HepG2 (cell line): ENCODE measurements around the gene ATP2B2. TPM values are rescaled to one million over a fixed set of nuclear protein-coding genes. Genes with fewer than 3 reads are reported as not detected.

ENCODE experiments used
- AHDC1 ChIP-seq: sonication (generic); formaldehyde crosslinking; IDR thresholded peaks from 2 replicates; pipeline ENCODE4 v1.5.1; 2020; ENCODE audit warnings: mild to moderate bottlenecking, missing genetic modification reagents, borderline replicate concordance
- CBX5 ChIP-seq: sonication (generic); formaldehyde crosslinking; IDR thresholded peaks from 2 replicates; pipeline ENCODE4 v1.4.0; 2020; ENCODE audit warnings: missing genetic modification reagents, borderline replicate concordance
- FOSL1 ChIP-seq: sonication (generic); formaldehyde crosslinking; IDR thresholded peaks from 2 replicates; pipeline ENCODE4 v1.9.0; 2021; ENCODE audit warnings: missing genetic modification reagents, borderline replicate concordance
- GATAD1 ChIP-seq: IDR thresholded peaks from 2 replicates; pipeline ENCODE4 v1.6.1; 2016; ENCODE audit warnings: missing genetic modification reagents, missing compliant biosample characterization
- HOXA7 ChIP-seq: sonication (generic); formaldehyde crosslinking; IDR thresholded peaks from 2 replicates; pipeline ENCODE4 v1.8.1; 2022; ENCODE audit warnings: mild to moderate bottlenecking, missing genetic modification reagents, moderate library complexity
- KDM4B ChIP-seq: sonication (generic); formaldehyde crosslinking; IDR thresholded peaks from 2 replicates; pipeline ENCODE4 v1.4.0; 2020; ENCODE audit warnings: missing genetic modification reagents
- MAF1 ChIP-seq: sonication (generic); formaldehyde crosslinking; IDR thresholded peaks from 2 replicates; pipeline ENCODE4 v1.5.0; 2020; ENCODE audit warnings: missing genetic modification reagents, borderline replicate concordance
- POGZ ChIP-seq: sonication (generic); formaldehyde crosslinking; IDR thresholded peaks from 2 replicates; pipeline ENCODE4 v1.4.0; 2020; ENCODE audit warnings: mild to moderate bottlenecking, missing genetic modification reagents
- RFXANK ChIP-seq: IDR thresholded peaks from 2 replicates; pipeline ENCODE4 v1.6.1; 2016
- ZBTB26 ChIP-seq: IDR thresholded peaks from 2 replicates; pipeline ENCODE4 v1.6.1; 2016; ENCODE audit warnings: missing compliant biosample characterization, missing genetic modification reagents, borderline replicate concordance
- ZNF367 ChIP-seq: sonication (generic); formaldehyde crosslinking; IDR thresholded peaks from 2 replicates; pipeline ENCODE4 v1.4.0; 2020; ENCODE audit warnings: missing genetic modification reagents, borderline replicate concordance
- ZNF614 ChIP-seq: IDR thresholded peaks from 2 replicates; pipeline ENCODE4 v1.6.1; 2018; ENCODE audit warnings: missing biosample characterization, missing genetic modification reagents, inconsistent platforms, borderline replicate concordance
- ZNF782 ChIP-seq: sonication (generic); formaldehyde crosslinking; IDR thresholded peaks from 2 replicates; pipeline ENCODE4 v1.4.0; 2020; ENCODE audit warnings: missing genetic modification reagents, mild to moderate bottlenecking, borderline replicate concordance
- ZSCAN29 ChIP-seq: sonication (generic); formaldehyde crosslinking; conservative IDR thresholded peaks from 2 replicates; pipeline ENCODE4 v1.4.0; 2020; ENCODE audit warnings: mild to moderate bottlenecking, missing genetic modification reagents
- polyA plus RNA-seq, 8 experiments: library from polyadenylated mRNA; depleted of rRNA in 3 of 8; stranded (reverse) in 7 of 8; unstranded in 1 of 8; fragments of >200 nt; fragmentation: Illumina TruSeq in 4 of 8; extraction: Trizol in 4 of 8; gene quantifications; 2 replicates each; pipeline versions ENCODE4 v1.2.1 to v1.2.3, GENCODE V29; 2011 to 2016; ENCODE audit warnings: low read depth in 4 of 8, missing spikeins in 1 of 8, mixed read lengths in 1 of 8; ENCODE audit not compliant: insufficient read depth in 1 of 8
- total RNA-seq, 5 experiments: library from RNA; depleted of rRNA; stranded (reverse); fragments of >200 nt; fragmentation: Illumina TruSeq; extraction: Trizol; gene quantifications; 2 replicates each; pipeline ENCODE4 v1.2.3, GENCODE V29; 2016; ENCODE audit warnings: low read depth in 1 of 5

The ATP2B2 gene
- total and polyA plus RNA-seq, 2 of the 13 experiments (the other 11 are each of a cell fraction or from before 2014, with no cell fraction given), result 1.5 to 2.3 TPM

- peak; percentile 83; the same call in 1 of the 2 replicates for TF ChIP-seq ZNF614
- TF ChIP-seq GATAD1, result peak; percentile 74
- no peak for TF ChIP-seq HOXA7 (CRISPR knock-in tag)
- TF ChIP-seq ZNF367 (CRISPR knock-in tag), result no peak
- TF ChIP-seq RFXANK (CRISPR knock-in tag), result no peak
- TF ChIP-seq FOSL1 (CRISPR knock-in tag), result no peak
- TF ChIP-seq POGZ (CRISPR knock-in tag), result no peak
- TF ChIP-seq KDM4B (CRISPR knock-in tag), result no peak
- TF ChIP-seq ZNF782 (CRISPR knock-in tag), result no peak
- peak; percentile 74; the same call in 1 of the 2 replicates for TF ChIP-seq ZSCAN29 (CRISPR knock-in tag)
- TF ChIP-seq ZBTB26 (CRISPR knock-in tag), result no peak
- peak; percentile 58; the same call in 1 of the 2 replicates for TF ChIP-seq AHDC1 (CRISPR knock-in tag)
- TF ChIP-seq CBX5 (CRISPR knock-in tag), result no peak
- no peak for TF ChIP-seq MAF1
Measured at GRCh38 chr3:10317311-10317960, 187.9 kb downstream of the ATP2B2 start (continued).
